Posterior cingulate gyrus (tissue), 11 donors: Measurements from ENCODE around the gene ZNF20.
"Not testable (repeated sequence)": the region's sequence is repeated elsewhere in the genome, so short reads cannot be mapped to it uniquely, and the experiment has no call there.

Experiments
- DNase-seq, 10 donors: peaks; one replicate each; pipeline versions ENCODE4 v3.0.0 to v3.0.0-alpha.2; 2020 to 2021; ENCODE audit warnings: mixed read lengths in 3 of 10
- intact Hi-C: fragments of 100-400 bp; cut with DNase I; formaldehyde crosslinking; loops from one replicate; pipeline ENCODE4 v1.15.1; 2023

Gene ZNF20

GRCh38 chr19:12117201-12117970 is 22.8 kb downstream of the ZNF20 start:
- intact Hi-C loops, result no loop called here
- peak in 1 of 10 donors; percentile 69 for DNase-seq

DNA sequence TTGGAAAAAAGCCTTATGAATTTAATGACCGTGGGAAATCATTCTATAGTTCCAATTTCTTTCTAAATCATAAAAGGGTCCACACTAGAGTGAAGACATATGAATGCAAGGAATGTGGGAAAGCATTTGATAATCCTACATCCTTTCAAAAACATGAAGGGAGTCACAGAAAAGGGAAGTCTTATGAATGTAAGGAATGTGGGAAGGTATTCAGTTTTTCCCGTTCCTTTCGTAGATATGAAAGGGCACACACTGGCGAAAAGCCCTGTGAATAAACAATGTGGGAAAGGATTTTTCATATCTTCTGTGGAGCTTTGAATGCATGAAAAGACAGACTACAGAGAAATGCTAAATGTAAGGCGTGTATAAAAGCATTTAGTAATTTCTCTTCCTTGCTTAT is 27.0 kb downstream of the ZNF20 start:
- intact Hi-C loops, result no loop called here
- no peak for DNase-seq

- no peak for DNase-seq
- intact Hi-C loops, result no loop called here
These were observed 27.4 kb downstream of the ZNF20 start for GRCh38 chr19:12112701-12113100.

DNA sequence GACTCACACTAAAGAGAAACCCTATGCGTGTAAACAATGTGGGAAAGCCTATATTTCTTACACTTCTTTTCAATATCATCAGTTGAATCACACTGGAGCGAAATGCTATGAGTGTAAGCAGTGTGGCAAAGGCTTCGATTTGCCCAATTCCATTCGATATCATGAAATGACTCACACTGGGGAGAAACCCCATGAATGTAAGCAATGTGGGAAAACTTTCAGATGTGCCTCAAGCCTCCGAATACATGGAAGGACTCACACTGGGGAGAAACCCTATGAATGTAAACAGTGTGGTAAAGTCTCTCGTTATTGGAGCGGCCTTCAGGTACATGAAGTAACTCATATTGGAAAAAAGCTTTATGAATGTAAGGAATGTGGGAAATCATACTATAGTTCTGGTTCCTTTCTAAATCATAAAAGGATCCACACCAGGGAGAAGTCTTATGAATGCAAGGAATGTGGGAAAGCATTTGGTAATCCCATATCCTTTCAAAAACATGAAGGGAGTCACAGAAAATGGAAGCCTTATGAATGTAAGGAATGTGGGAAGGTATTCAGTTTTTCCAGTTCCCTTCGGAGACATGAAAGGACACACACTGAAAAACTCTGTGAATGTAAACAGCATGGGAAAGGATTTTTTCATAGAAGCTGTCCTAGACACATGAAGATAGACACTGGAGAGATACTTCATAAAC is 28.1 kb downstream of the ZNF20 start:
- DNase-seq, result no peak
- intact Hi-C loops, result no loop called here

- intact Hi-C loops, result no loop called here
- no peak for DNase-seq
These were observed 29.0 kb downstream of the ZNF20 start for GRCh38 chr19:12111176-12111575.

DNA sequence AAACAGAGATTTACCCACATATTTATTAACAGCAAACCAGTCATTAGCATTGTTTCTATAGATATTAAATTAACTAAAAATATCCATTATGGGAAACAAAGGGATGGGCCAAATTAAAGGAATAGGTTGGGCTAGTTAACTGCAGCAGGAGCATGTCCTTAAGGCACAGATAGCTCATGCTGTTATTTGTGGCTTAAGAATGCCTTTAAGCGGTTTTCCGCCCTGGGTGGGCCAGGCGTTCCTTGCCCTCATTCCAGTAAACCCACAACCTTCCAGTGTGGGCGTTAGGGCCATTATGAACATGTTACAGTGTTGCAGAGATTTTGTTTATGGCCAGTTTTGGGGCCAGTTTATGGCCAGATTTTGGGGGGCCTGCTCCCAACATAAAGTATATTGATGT is 36.2 kb downstream of the ZNF20 start:
- intact Hi-C loops, DNase-seq: not testable (repeated sequence)

DNA sequence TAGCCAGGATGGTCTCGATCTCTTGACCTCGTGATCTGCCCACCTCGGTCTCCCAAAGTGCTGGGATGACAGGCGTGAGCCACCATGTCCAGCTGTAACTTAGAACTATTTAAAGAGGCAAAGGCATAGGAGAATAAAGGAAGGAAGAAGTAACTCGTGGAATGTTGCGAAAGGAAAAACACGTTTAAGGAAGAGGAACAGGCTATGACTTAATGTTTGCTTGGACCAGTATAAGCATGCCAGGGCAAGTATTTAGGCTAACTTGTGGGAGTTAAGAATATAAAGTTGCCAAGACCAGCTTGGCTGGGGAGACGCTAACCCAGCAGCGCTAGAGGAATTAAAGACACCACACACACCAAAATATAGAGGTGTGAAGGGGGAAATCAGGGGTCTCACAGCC is 42.1 kb downstream of the ZNF20 start:
- DNase-seq, result no peak
- intact Hi-C loops, result no loop called here

- intact Hi-C loops, result no loop called here
- no peak for DNase-seq
These were observed 44.9 kb downstream of the ZNF20 start for GRCh38 chr19:12095111-12095790.

GRCh38 chr19:12093777-12094176 is 46.4 kb downstream of the ZNF20 start:
- intact Hi-C loops, result no loop called here
- DNase-seq, result no peak

- DNase-seq, result no peak
- intact Hi-C loops, result no loop called here
These were observed 47.2 kb downstream of the ZNF20 start for GRCh38 chr19:12092956-12093355.

- peak; percentile 52 to 95 (median 66) for DNase-seq
- intact Hi-C loops, result no loop called here
These were observed 47.9 kb downstream of the ZNF20 start for GRCh38 chr19:12092065-12092867.

DNA sequence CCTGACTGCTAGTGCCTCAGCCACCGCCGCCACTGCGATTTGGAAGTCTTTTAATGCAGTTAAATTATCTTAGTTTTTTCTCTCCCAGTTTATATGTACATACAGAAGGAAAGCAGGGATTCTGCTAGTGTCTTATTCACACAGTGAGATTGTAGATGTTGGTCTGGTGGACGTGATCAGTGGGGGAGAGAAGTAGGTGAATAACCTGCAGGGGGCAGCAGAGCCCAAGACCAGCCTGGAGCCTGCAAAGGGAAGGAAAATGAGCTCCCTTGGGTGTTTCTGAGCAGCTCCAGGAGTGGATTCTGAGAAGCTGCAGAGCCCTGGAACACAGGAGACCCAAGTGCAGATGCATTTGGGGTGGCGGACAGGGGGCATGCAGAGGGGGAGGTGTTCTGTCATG is 49.3 kb downstream of the ZNF20 start:
- peak in 8 of 10 donors; percentile 19 to 92 (median 56) for DNase-seq
- intact Hi-C loops, result loop anchor here (2.0 kb wide), 1 partner anchor 50 kb away; the partner anchor contains the start of gene ZNF20

DNA sequence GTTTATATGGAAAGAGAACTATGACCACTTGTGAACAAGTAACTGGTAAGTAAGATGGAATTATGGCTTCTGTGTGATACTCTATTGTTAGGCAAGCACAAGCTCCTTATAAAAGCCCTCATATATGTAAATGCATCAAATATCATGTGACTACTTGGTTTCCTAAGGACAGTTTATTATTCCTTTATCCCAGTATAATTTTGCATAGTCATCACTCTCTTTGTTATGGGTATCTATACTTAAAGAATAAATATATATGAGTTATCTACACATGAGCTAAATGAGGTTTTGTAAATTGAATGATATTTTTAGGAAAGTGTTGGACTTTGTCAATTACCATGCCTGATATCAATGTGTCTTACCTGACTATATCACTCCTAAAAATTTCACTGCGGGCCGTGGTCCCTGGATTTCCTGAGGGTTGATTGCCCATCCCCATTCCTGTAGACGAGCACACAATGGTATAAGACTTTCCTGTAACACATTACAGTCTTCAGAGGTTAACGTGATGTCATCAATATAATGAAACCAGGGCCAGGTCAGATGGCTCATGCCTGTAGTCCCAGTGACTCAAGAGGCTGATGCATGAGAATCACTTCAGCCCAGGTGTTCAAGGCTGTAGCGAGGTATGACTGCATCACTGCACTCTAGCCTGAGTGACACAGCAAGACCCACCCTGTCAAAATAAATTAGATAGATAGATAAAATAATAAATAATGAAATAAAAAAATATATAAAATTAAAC is 54.9 kb downstream of the ZNF20 start:
- intact Hi-C loops, result no loop called here

GRCh38 chr19:12083336-12083735 is 56.8 kb downstream of the ZNF20 start:
- intact Hi-C loops, DNase-seq: not testable (repeated sequence)

More for the DNA sequence above, 54.9 kb downstream of the ZNF20 start:
- no peak for DNase-seq
